Measurements from ENCODE around the gene GNA12. TPM values are rescaled to one million over a fixed set of nuclear protein-coding genes. Genes with fewer than 3 reads are reported as not detected.

GNA12 gene
- total and polyA plus RNA-seq, 2 of the 4 experiments (the other 2 are of a cell fraction), result 14.3 to 93.9 TPM

GRCh38 chr7:2786607-2787116, 57.4 kb downstream of the GNA12 start:
- intact Hi-C loops (cut with micrococcal nuclease) (no loop called here), in situ Hi-C loops (cut with MboI; ENCODE audit: low sequenced_read_pairs) (no loop called here)

More at GRCh38 chr7:2786607-2787116, 57.4 kb downstream of the GNA12 start:
- Histone ChIP-seq H4K5ac (ENCODE audit: low read depth, low read length) (no peak overlapping the region), H4K8ac (ENCODE audit: low read depth in 2 of 2, low read length in 2 of 2) (no peak overlapping the region), H3K9ac (ENCODE audit: low read depth, low read length) (no peak overlapping the region), H3K36me3 (ENCODE audit: control insufficient read depth, insufficient read depth, low read length) (peaks cover 42% of the 10 kb centered on the region), H3K4ac (ENCODE audit: low read depth, low read length) (no peak overlapping the region), H3K4me3 (ENCODE audit: insufficient read depth, low read depth, low read length) (no peak overlapping the region), H3K23ac (ENCODE audit: low read depth, low read length) (no peak overlapping the region), H3K18ac (ENCODE audit: low read depth, low read length) (no peak overlapping the region), H2BK120ac (ENCODE audit: low read depth, low read length) (no peak overlapping the region), H2AFZ (replicated peaks; ENCODE audit: low read length, poor library complexity) (no peak overlapping the region), H3K27ac (ENCODE audit: insufficient read depth, low read length) (no peak overlapping the region), H4K91ac (ENCODE audit: insufficient read depth, low read depth, low read length) (no peak overlapping the region), H3K14ac (replicated peaks; ENCODE audit: low read depth, low read length) (no peak overlapping the region), H3K9me3 (ENCODE audit: control insufficient read depth, insufficient read depth, low read length) (no peaks in the 10 kb centered on the region), H2BK15ac (ENCODE audit: low read depth, low read length) (no peak overlapping the region), H2AK5ac (ENCODE audit: low read depth, low read length) (no peak overlapping the region), H3K27me3 (ENCODE audit: control insufficient read depth, insufficient read depth, low read length) (no peaks in the 10 kb centered on the region), H3K56ac (ENCODE audit: extremely low read depth, insufficient read depth, low read length) (no peak overlapping the region), H2AK9ac (replicated peaks; ENCODE audit: low read depth, low read length, poor library complexity) (no peak overlapping the region), H3K4me1 (ENCODE audit: control insufficient read depth, insufficient read depth, low read length) (peaks cover 6% of the 10 kb centered on the region; the same call in 1 of the 2 replicates), H4K20me1 (ENCODE audit: insufficient read depth, low read length) (peaks cover 16% of the 10 kb centered on the region), H2BK20ac (ENCODE audit: low read depth, low read length) (no peak overlapping the region), H2BK5ac (ENCODE audit: low read depth, low read length, poor library complexity, severe bottlenecking) (no peak overlapping the region), H3K4me2 (ENCODE audit: low read depth, low read length) (no peak overlapping the region), H3K9me1 (ENCODE audit: insufficient read depth, low read length) (peaks cover 12% of the 10 kb centered on the region; the same call in 1 of the 2 replicates), H3K79me1 (ENCODE audit: low read depth in 1 of 2, low read length in 2 of 2) (peaks cover 37 to 77% of the 10 kb centered on the region in 2 experiments)
- WGBS, 2 experiments (ENCODE audit: extremely low coverage in 2 of 2, insufficient read length in 1 of 2), result 87% methylated on average over 3 of the region's 11 CpGs; no CpG with 5 or more reads in 1 of the 2 experiments
- no peak for TF ChIP-seq CTCF (conservative IDR thresholded peaks at IDR 0.05; ENCODE audit: low read depth, low read length)
- no peak for TF ChIP-seq CHD1 (IDR thresholded peaks at IDR 0.05; ENCODE audit: low read depth, low read length)
- no peak for TF ChIP-seq NFE2L2 (IDR thresholded peaks at IDR 0.05; ENCODE audit: low read depth, low read length)
- TF ChIP-seq POLR2A (IDR thresholded peaks at IDR 0.05; ENCODE audit: low read depth, low read length), result no peak
- TF ChIP-seq RAD21 (IDR thresholded peaks at IDR 0.05; ENCODE audit: low read length), result no peak
- TF ChIP-seq RCOR1 (IDR thresholded peaks at IDR 0.05; ENCODE audit: insufficient replicate concordance, low read length), result no peak
- TF ChIP-seq MXI1 (IDR thresholded peaks at IDR 0.05; ENCODE audit: borderline replicate concordance, low read depth, low read length), result no peak
- no peak for TF ChIP-seq USF2 (IDR thresholded peaks at IDR 0.05; ENCODE audit: low read depth, low read length)
- no TSS peak for BruUV-seq (replicated peaks)
- dilution Hi-C loops (cut with HindIII; ENCODE audit: low sequenced_read_pairs, unreplicated experiment), result no loop called here
- CTCF ChIA-PET, result no interaction called here
- no peak for ATAC-seq (ENCODE audit: low read depth)
- DNase-seq, result no peak
- POLR2A ChIA-PET (ENCODE audit: unreplicated experiment), result no interaction called here

Measured in IMR-90 (cell line).